ENCODE data around the gene THOC6.
A peak's percentile ranks its signal among the peaks of the same experiment; 100 is the strongest.

THOC6 gene

DNA sequence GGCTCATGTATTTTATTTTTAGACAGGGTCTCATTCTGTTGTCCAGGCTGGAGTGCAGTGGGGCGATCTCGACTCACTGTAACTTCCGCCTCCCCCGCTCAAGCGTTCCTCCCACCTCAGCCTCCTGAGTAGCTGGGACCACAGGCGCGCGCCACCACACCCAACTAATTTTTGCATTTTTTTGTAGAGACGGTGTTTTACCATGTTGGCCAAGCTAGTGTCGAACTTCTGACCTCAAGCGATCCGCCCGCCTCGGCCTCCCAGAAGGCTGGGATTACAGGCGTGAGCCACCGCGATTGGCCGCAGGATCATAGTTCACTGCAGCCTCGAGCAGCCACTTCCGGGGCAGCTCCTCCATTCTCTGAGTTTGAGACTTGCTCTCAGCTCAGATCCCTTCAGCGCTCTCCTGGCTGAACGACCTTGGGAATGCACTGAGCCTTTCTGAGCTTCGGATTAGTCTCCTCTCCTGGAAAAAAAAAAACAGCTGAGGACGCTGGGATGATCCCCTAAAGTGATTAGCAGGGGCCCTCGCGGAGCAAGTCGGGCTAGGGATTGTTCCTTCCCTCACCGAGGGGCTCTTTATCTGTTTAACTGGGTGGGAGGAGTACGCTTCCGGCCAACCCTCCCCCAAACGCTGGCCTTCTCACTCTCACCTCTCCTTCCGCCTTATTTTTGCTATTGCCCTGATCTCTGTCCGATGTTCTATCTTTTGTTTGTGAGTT, 42.5 kb upstream of the THOC6 start:
- no peak overlapping the region for H3K27ac ChIP-seq
- peak overlapping the region; percentile 87; the same call in 1 of the 2 replicates for H3K9ac ChIP-seq

DNA sequence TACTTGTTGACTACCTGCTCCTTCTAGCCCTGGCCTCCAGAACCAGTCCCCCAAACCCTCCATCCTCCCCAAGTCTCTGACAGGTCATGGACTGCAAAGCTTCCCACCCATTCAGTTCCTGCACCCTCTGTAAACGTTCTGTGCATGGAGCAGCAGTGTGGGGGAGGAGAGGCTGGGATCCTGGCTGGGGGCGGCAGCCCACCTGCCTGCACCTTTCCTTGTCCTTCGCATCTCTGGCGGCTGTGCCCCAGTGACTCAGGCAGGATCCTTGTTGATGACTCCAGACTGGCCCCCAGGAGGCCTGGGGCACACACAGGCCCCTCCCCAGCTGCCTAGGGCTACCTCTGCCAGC, 42.0 kb upstream of the THOC6 start:
- Histone ChIP-seq H3K4me3 (IDR thresholded peaks at IDR 0.05; ENCODE audit: insufficient read depth, low read depth, low read length) (no peak overlapping the region), H4K20me1 (ENCODE audit: insufficient read depth) (no peaks in the 10 kb centered on the region), H3K36me3 (ENCODE audit: insufficient read depth) (no peaks in the 10 kb centered on the region), H3K27me3 (ENCODE audit: insufficient read depth, low read depth) (peaks cover 32% of the 10 kb centered on the region), H3K4me1 (ENCODE audit: low read depth, poor library complexity, severe bottlenecking) (peaks cover 38% of the 10 kb centered on the region), H3K79me2 (ENCODE audit: insufficient read depth, low read depth) (peaks cover 29% of the 10 kb centered on the region; the same call in 1 of the 2 replicates), H3K9ac (no peak overlapping the region), H3K27ac (no peak overlapping the region), H2AFZ (ENCODE audit: low read depth) (no peak overlapping the region), H3K4me2 (no peak overlapping the region)
- TF ChIP-seq, protein P1, sequence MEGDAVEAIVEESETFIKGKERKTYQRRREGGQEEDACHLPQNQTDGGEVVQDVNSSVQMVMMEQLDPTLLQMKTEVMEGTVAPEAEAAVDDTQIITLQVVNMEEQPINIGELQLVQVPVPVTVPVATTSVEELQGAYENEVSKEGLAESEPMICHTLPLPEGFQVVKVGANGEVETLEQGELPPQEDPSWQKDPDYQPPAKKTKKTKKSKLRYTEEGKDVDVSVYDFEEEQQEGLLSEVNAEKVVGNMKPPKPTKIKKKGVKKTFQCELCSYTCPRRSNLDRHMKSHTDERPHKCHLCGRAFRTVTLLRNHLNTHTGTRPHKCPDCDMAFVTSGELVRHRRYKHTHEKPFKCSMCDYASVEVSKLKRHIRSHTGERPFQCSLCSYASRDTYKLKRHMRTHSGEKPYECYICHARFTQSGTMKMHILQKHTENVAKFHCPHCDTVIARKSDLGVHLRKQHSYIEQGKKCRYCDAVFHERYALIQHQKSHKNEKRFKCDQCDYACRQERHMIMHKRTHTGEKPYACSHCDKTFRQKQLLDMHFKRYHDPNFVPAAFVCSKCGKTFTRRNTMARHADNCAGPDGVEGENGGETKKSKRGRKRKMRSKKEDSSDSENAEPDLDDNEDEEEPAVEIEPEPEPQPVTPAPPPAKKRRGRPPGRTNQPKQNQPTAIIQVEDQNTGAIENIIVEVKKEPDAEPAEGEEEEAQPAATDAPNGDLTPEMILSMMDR (conservative IDR thresholded peaks at IDR 0.05; ENCODE audit: low read depth, low read length): no peak

More for the DNA sequence above, 42.5 kb upstream of the THOC6 start:
- Histone ChIP-seq H3K4me3 (IDR thresholded peaks at IDR 0.05; ENCODE audit: insufficient read depth, low read depth, low read length) (no peak overlapping the region), H2AFZ (ENCODE audit: low read depth) (no peak overlapping the region; the same call in 1 of the 2 replicates), H3K4me1 (ENCODE audit: low read depth, poor library complexity, severe bottlenecking) (peaks cover 38% of the 10 kb centered on the region), H3K4me2 (peak overlapping the region; percentile 75), H4K20me1 (ENCODE audit: insufficient read depth) (no peaks in the 10 kb centered on the region), H3K27me3 (ENCODE audit: insufficient read depth, low read depth) (peaks cover 27% of the 10 kb centered on the region), H3K79me2 (ENCODE audit: insufficient read depth, low read depth) (peaks cover 32% of the 10 kb centered on the region; the same call in 1 of the 2 replicates), H3K36me3 (ENCODE audit: insufficient read depth) (no peaks in the 10 kb centered on the region)
- TF ChIP-seq, protein P1 (conservative IDR thresholded peaks at IDR 0.05; ENCODE audit: low read depth, low read length): no peak

DNA sequence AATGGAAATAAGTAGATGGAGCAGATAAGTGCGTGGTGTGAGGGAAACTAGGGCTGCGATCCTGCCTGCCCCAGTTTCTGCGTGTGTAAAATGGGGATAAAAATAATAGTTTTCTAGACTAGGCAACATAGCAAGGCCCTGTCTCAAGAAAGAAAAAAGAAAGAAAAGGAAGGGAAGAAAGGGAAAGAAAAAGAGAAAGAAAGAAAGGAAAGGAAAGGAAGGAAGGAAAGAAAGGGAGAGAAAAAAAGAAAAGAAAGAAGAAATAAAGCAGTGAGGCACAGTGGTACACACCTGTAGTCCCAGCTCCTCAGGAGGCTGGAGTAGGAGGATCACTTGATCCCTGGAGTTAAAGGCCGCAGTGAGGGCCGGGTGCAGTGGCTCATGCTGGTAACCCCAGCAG, 41.4 kb upstream of the THOC6 start:
- no peak overlapping the region for H3K9ac ChIP-seq
- no peaks in the 10 kb centered on the region for H4K20me1 ChIP-seq (ENCODE audit: insufficient read depth)
- H3K4me2 ChIP-seq: no peak overlapping the region
- H2AFZ ChIP-seq (ENCODE audit: low read depth): no peak overlapping the region
- H3K27me3 ChIP-seq (ENCODE audit: insufficient read depth, low read depth): peaks cover 38% of the 10 kb centered on the region
- H3K4me1 ChIP-seq (ENCODE audit: low read depth, poor library complexity, severe bottlenecking): peaks cover 38% of the 10 kb centered on the region
- TF ChIP-seq, protein P1 (conservative IDR thresholded peaks at IDR 0.05; ENCODE audit: low read depth, low read length): no peak
- H3K27ac ChIP-seq: no peak overlapping the region
- peaks cover 26% of the 10 kb centered on the region; the same call in 1 of the 2 replicates for H3K79me2 ChIP-seq (ENCODE audit: insufficient read depth, low read depth)
- no peak overlapping the region for H3K4me3 ChIP-seq (IDR thresholded peaks at IDR 0.05; ENCODE audit: insufficient read depth, low read depth, low read length)
- no peaks in the 10 kb centered on the region for H3K36me3 ChIP-seq (ENCODE audit: insufficient read depth)

GRCh38 chr16:2983706-2984136, 40.1 kb upstream of the THOC6 start:
- peaks cover 27% of the 10 kb centered on the region for H3K4me1 ChIP-seq (ENCODE audit: low read depth, poor library complexity, severe bottlenecking)
- H3K27ac ChIP-seq: no peak overlapping the region
- peak overlapping the region; percentile 76 for H2AFZ ChIP-seq (ENCODE audit: low read depth)
- peaks cover 51% of the 10 kb centered on the region for H3K27me3 ChIP-seq (ENCODE audit: insufficient read depth, low read depth)
- peak overlapping the region; percentile 17; the same call in 1 of the 2 replicates for H3K9ac ChIP-seq
- peak overlapping the region; percentile 98 for H3K4me2 ChIP-seq
- H3K36me3 ChIP-seq (ENCODE audit: insufficient read depth): no peaks in the 10 kb centered on the region
- no peaks in the 10 kb centered on the region for H4K20me1 ChIP-seq (ENCODE audit: insufficient read depth)
- H3K79me2 ChIP-seq (ENCODE audit: insufficient read depth, low read depth): peaks cover 13% of the 10 kb centered on the region; the same call in 1 of the 2 replicates
- TF ChIP-seq, protein P1 (conservative IDR thresholded peaks at IDR 0.05; ENCODE audit: low read depth, low read length): peak; percentile 90
- no peak overlapping the region for H3K4me3 ChIP-seq (IDR thresholded peaks at IDR 0.05; ENCODE audit: insufficient read depth, low read depth, low read length)

Measured in KMS-11 (cell line).